ENCODE data around the gene FBXL16. TPM values are rescaled to one million over a fixed set of nuclear protein-coding genes. Genes with fewer than 3 reads are reported as not detected.

FBXL16 gene
- polyA plus RNA-seq, 1 experiment: 0.67 TPM

DNA sequence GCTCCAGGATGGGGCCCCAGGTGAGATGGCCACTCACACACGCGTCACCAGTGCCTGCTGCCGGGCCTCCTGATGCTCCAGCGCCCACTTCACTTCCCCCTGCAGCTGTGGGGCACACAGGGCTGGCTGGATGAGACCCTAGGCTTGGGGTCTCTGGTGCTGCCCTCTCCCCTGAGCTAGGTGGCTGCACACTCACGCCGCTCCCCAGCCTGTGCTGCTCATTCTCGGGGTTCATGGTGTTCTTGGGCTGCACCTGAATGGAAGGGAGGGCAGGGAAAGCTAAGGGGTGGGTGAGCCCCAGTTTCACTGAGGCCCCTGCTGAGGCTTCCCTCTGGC, 19.4 kb upstream of the FBXL16 start:
- TF ChIP-seq, protein P1, sequence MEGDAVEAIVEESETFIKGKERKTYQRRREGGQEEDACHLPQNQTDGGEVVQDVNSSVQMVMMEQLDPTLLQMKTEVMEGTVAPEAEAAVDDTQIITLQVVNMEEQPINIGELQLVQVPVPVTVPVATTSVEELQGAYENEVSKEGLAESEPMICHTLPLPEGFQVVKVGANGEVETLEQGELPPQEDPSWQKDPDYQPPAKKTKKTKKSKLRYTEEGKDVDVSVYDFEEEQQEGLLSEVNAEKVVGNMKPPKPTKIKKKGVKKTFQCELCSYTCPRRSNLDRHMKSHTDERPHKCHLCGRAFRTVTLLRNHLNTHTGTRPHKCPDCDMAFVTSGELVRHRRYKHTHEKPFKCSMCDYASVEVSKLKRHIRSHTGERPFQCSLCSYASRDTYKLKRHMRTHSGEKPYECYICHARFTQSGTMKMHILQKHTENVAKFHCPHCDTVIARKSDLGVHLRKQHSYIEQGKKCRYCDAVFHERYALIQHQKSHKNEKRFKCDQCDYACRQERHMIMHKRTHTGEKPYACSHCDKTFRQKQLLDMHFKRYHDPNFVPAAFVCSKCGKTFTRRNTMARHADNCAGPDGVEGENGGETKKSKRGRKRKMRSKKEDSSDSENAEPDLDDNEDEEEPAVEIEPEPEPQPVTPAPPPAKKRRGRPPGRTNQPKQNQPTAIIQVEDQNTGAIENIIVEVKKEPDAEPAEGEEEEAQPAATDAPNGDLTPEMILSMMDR (IDR thresholded peaks at IDR 0.05; ENCODE audit: insufficient read depth, low read depth, low read length): no peak
- ChIA-PET POLR2A (no interaction called here), CTCF (interaction anchor here (1.1 to 2.9 kb wide), 3 partner anchors 9 to 15 kb away, joined by 3 to 18 read pairs (median 14); partner anchors contain the start of genes CIAO3 and METRN)
- no peak overlapping the region for H3K4me3 ChIP-seq (ENCODE audit: low read depth, low read length)
- DNase-seq (ENCODE audit: low read depth): no peak
- H3K36me3 ChIP-seq (ENCODE audit: control insufficient read depth, insufficient read depth, low read length): 0 out of 2 replicates have a peak, but pooled peaks cover 2% of the 10 kb centered on the region
- H3K27me3 ChIP-seq (ENCODE audit: control insufficient read depth, insufficient read depth, low read length): no peaks in the 10 kb centered on the region

- H3K36me3 ChIP-seq (ENCODE audit: control insufficient read depth, insufficient read depth, low read length): 0 out of 2 replicates have a peak, but pooled peaks cover 2% of the 10 kb centered on the region
- no peaks in the 10 kb centered on the region for H3K27me3 ChIP-seq (ENCODE audit: control insufficient read depth, insufficient read depth, low read length)
- ChIA-PET POLR2A (no interaction called here), CTCF (interaction anchor here (1.1 to 2.9 kb wide), 3 partner anchors 9 to 16 kb away, joined by 3 to 18 read pairs (median 14); partner anchors contain the start of genes CIAO3 and METRN)
- TF ChIP-seq, protein P1 (IDR thresholded peaks at IDR 0.05; ENCODE audit: insufficient read depth, low read depth, low read length): no peak
- H3K4me3 ChIP-seq (ENCODE audit: low read depth, low read length): no peak overlapping the region
- no peak for DNase-seq (ENCODE audit: low read depth)
Observed at GRCh38 chr16:724188-725040, 18.8 kb upstream of the FBXL16 start.

- DNase-seq (ENCODE audit: low read depth): no peak
- ChIA-PET CTCF (interaction anchor here (1.1 to 2.9 kb wide), 3 partner anchors 8 to 13 kb away, joined by 4 to 18 read pairs (median 14); partner anchors contain the start of gene METRN), POLR2A (no interaction called here)
- Histone ChIP-seq H3K4me3 (ENCODE audit: low read depth, low read length) (no peak overlapping the region), H3K27me3 (ENCODE audit: control insufficient read depth, insufficient read depth, low read length) (no peaks in the 10 kb centered on the region), H3K36me3 (ENCODE audit: control insufficient read depth, insufficient read depth, low read length) (peaks cover 2% of the 10 kb centered on the region; the same call in 1 of the 2 replicates)
- TF ChIP-seq, protein P1 (IDR thresholded peaks at IDR 0.05; ENCODE audit: insufficient read depth, low read depth, low read length): no peak
Observed at GRCh38 chr16:723695-724094, 18.1 kb upstream of the FBXL16 start.

GRCh38 chr16:722835-723633, 17.4 kb upstream of the FBXL16 start:
- no peaks in the 10 kb centered on the region for H3K27me3 ChIP-seq (ENCODE audit: control insufficient read depth, insufficient read depth, low read length)
- H3K36me3 ChIP-seq (ENCODE audit: control insufficient read depth, insufficient read depth, low read length): peaks cover 2% of the 10 kb centered on the region; the same call in 1 of the 2 replicates
- no peak overlapping the region for H3K4me3 ChIP-seq (ENCODE audit: low read depth, low read length)
- no peak for DNase-seq (ENCODE audit: low read depth)
- TF ChIP-seq, protein P1 (IDR thresholded peaks at IDR 0.05; ENCODE audit: insufficient read depth, low read depth, low read length): no peak
- CTCF ChIA-PET: interaction anchor here (1.1 to 1.6 kb wide), 3 partner anchors 10 to 62 kb away, joined by 3 to 6 read pairs (median 4); no protein-coding TSS in a partner anchor
- POLR2A ChIA-PET: no interaction called here
